Colonic mucosa (tissue), 4 donors: ENCODE data around the gene PRAMEF9. TPM values are rescaled to one million over a fixed set of nuclear protein-coding genes. Genes with fewer than 3 reads are reported as not detected.
"Not testable (repeated sequence)": the region's sequence is repeated elsewhere in the genome, so short reads cannot be mapped to it uniquely, and the experiment has no call there.

Experiments
- DNase-seq: peaks from one replicate; pipeline ENCODE4 v3.0.0-alpha.2; 2020
- H3K27ac ChIP-seq: fragments of 200-600 bp; one replicate; pipeline ENCODE4 v1.8.0; 2021
- H3K27me3 ChIP-seq: fragments of 200-600 bp; one replicate; pipeline ENCODE4 v1.8.0; 2021
- H3K36me3 ChIP-seq: fragments of 200-600 bp; one replicate; pipeline ENCODE4 v1.8.0; 2021
- H3K4me1 ChIP-seq: fragments of 200-600 bp; one replicate; pipeline ENCODE4 v1.8.0; 2021; ENCODE audit warnings: mild to moderate bottlenecking
- H3K4me3 ChIP-seq: fragments of 200-600 bp; one replicate; pipeline ENCODE4 v1.8.0; 2021
- H3K9ac ChIP-seq, 2 donors: one replicate each; pipeline ENCODE4 v1.7.0; 2013; ENCODE audit warnings: control low read depth in 2 of 2, low read depth in 2 of 2, low read length in 2 of 2
- H3K9me3 ChIP-seq: fragments of 200-600 bp; one replicate; pipeline ENCODE4 v1.8.0; 2021
- intact Hi-C: fragments of 100-400 bp; cut with DNase I; formaldehyde crosslinking; loops from one replicate; pipeline ENCODE4 v1.14.1; 2022
- total RNA-seq, 2 donors: library from RNA; stranded (reverse); fragmentation: NEBNext Ultra II Directional in 1 of 2; extraction: Animal tissue kit (Norgen Biotek cat#: 25700) in 1 of 2; gene quantifications; one replicate each; pipeline ENCODE4 v1.2.1, GENCODE V29; 2021
- TF ChIP-seq, protein P1 (sequence below): fragments of 200-600 bp; IDR thresholded peaks from one replicate; pipeline ENCODE4 v1.8.0; 2022; ENCODE audit warnings: antibody characterized with exemption, mild to moderate bottlenecking
- donor health status: healthy.
- donor health status: DM: no; HTN: no; CAD: no.
- donor health status: DM: no; HTN: no; CAD: no.

Gene PRAMEF9
- not detected for total RNA-seq

DNA sequence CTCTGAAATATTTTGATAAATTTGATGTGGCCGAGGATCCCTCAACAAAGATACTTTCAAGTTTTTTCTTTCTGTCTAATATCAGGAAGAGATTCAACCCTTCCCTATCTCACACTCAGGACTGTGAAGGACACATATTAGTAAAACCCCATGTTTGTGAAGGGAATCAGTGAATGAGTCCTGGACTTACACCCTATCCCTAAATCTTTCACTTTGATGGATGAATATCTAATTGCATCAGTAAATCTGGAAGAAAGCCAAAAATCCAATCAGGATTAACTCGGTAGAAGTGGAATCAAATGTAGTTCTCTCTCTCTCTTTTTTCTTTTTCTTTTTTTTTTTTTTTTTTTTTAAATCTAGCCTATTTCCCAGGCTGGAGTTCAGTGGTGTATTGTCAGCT lies at the start of gene PRAMEF9:
TSS of gene PRAMEF9 (plus strand) at position 301 of the 400 bp plus-strand sequence. CDS start 3,433 bp downstream, outside the sequence.
- H3K27ac ChIP-seq, DNase-seq, H3K36me3 ChIP-seq, H3K9me3 ChIP-seq, H3K27me3 ChIP-seq, intact Hi-C loops, H3K4me3 ChIP-seq, H3K4me1 ChIP-seq, H3K9ac ChIP-seq: not testable (repeated sequence)

DNA sequence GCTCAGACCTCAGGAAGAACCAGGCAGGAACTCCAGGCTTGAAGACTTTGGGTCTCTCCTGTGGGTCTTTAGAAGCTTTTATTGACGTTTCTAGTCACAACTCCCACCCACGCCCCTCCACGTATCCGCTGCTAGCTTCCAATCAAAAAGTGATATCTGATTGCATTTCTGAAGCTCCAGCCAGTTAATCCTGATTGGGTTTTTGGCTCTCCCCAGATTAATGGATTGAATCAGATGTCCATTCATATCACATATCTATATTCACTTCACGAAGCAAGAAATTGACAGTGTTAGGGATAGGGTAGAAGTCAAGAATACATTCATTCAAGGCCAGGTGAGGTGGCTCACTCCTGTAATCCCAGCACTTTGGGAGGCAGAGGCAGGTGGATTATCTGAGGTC lies 15.7 kb upstream of the PRAMEF9 start, which contains the start of gene PRAMEF26:
TSS of gene PRAMEF26 (minus strand) at position 101 of the 400 bp plus-strand sequence. CDS start 2,914 bp downstream, outside the sequence.
- H3K36me3 ChIP-seq, H3K27ac ChIP-seq, H3K4me3 ChIP-seq, DNase-seq, H3K4me1 ChIP-seq, intact Hi-C loops, H3K27me3 ChIP-seq, H3K9ac ChIP-seq, H3K9me3 ChIP-seq: not testable (repeated sequence)

DNA sequence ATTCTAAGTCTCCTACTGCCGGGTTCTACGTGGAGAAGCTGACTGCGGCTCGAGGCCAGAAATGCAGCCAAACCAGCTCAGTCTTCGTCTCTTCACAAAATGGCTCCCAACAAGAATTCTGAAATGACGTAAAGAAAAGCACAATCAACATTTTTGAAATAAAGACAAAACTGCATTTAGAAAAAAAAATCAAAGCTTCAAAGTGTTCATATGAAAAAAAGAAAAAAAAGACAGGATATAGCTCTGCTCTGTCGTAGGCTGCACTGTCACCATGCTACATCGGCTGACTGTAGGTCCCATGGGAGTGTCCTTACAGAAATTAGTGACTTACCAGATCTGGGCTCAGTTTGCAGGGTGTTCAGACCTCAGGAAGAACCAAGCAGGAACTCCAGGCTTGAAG lies 6.1 kb upstream of the PRAMEF9 start, which contains the start of gene HNRNPCL4:
TSS of gene HNRNPCL4 (minus strand) at position 101 of the 400 bp plus-strand sequence. CDS start 164 bp downstream, outside the sequence.
- H3K4me1 ChIP-seq, intact Hi-C loops, H3K36me3 ChIP-seq, H3K4me3 ChIP-seq, H3K9me3 ChIP-seq, DNase-seq, H3K9ac ChIP-seq, H3K27ac ChIP-seq, H3K27me3 ChIP-seq: not testable (repeated sequence)

DNA sequence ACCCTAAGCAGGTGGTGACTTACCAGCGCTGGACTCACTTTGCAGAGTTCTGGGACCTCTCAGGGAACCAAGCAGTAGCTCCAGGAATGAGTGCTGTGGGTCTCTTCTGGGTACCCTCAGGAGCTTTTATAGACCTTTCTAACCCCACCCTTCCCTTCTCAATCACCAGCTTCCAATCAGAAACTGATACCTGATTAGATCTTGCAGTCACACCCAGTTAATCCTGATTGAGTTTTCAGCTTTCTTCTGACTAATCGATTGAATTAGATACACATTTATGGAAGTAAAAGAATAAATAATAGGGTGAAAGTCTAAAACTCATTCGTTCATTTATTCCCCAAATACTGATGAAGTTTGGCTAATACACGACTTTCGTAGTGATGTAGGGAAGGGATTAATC lies 29.7 kb downstream of the PRAMEF9 start, which contains the start of gene PRAMEF13:
TSS of gene PRAMEF13 (minus strand) at position 101 of the 400 bp plus-strand sequence. CDS start 1,820 bp downstream, outside the sequence.
- DNase-seq, H3K27ac ChIP-seq, H3K27me3 ChIP-seq, H3K36me3 ChIP-seq, intact Hi-C loops, H3K4me3 ChIP-seq, H3K4me1 ChIP-seq, H3K9me3 ChIP-seq, H3K9ac ChIP-seq: not testable (repeated sequence)

DNA sequence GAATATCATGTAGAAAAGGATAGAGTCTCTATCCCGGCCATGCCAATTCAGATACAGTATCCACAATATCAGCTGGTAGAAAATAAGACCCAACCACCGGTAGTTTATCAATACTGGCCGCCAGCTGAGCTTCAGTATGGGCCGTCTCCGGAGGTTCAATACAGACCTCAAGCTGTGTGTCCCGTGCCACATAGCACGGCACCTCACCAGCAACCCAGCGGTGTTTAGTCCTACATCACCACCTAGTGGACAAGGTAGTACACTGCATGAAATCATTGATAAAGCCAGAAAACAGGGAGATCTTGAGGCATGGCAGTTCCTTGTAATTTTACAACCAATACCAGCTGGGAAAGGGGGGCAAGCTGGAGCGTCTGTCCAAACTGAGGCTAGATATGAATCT lies 37.1 kb downstream of the PRAMEF9 start:
- intact Hi-C loops, H3K4me1 ChIP-seq, H3K27ac ChIP-seq, H3K9ac ChIP-seq, H3K36me3 ChIP-seq, H3K9me3 ChIP-seq, H3K27me3 ChIP-seq, H3K4me3 ChIP-seq, DNase-seq: not testable (repeated sequence)

DNA sequence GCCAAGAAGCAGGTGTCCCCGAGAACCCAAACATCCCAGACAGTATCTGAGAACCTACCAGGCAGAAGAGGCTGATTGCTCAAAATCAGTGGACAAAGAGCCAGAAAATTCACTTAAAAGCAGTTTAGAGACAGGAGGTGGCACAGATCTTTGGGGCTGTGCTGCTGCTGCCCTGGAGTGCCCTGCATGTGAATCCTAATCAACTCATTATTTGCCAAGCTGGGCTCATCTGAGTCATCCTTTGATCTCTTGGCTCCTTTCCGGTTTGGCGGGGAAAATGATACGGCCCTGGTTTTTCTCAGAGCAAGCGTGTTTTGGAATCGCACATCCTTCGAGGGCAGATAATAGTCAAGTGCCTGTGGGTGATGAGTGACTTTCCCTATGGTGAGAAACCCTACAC lies 45.0 kb downstream of the PRAMEF9 start:
- intact Hi-C loops, H3K9ac ChIP-seq, H3K4me3 ChIP-seq, H3K4me1 ChIP-seq, H3K9me3 ChIP-seq, H3K27me3 ChIP-seq, H3K36me3 ChIP-seq, H3K27ac ChIP-seq, DNase-seq: not testable (repeated sequence)

DNA sequence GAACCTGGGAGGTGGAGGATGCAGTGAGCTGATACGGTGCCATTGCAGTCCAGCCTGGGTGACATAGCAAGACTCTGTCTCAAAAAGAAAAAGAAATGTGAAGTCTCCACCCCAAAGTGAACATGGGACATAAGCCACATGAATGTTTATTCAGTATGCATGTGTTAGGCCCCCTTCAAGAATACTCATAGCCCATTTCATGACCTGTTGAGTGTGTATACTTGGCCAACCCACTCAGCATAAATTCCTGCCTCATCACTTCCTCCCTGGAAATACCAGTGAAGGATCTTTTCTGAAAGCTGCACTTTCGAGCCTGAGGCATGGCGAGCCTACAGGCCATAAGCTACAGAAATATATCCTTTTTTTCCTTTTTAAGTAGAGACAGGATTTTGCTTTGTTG lies 47.6 kb downstream of the PRAMEF9 start:
- H3K4me1 ChIP-seq, H3K9ac ChIP-seq, H3K9me3 ChIP-seq, intact Hi-C loops, DNase-seq, H3K36me3 ChIP-seq, H3K27ac ChIP-seq, H3K27me3 ChIP-seq, H3K4me3 ChIP-seq: not testable (repeated sequence)

DNA sequence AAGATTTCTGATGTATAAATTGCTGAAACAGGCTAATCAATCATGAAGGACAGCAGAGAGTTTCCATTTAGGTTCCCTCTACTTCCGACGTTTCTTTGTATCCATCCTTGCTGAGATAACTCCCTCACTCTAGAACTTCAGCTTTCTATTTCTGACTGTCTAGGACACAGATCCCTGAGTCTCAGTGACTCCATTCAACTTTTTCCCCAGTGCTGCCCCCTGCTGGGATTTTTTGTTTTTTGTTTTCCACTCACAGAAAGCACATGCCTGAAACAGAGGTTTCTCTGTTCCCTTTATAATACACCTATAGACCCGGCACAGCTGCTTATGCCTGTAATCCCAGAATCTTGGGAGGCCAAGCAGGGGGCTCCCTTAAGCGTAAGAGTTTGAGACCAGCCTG lies 51.1 kb downstream of the PRAMEF9 start:
- DNase-seq, intact Hi-C loops, H3K4me3 ChIP-seq, H3K9ac ChIP-seq, H3K9me3 ChIP-seq, H3K4me1 ChIP-seq, H3K27me3 ChIP-seq, H3K27ac ChIP-seq, H3K36me3 ChIP-seq: not testable (repeated sequence)

DNA sequence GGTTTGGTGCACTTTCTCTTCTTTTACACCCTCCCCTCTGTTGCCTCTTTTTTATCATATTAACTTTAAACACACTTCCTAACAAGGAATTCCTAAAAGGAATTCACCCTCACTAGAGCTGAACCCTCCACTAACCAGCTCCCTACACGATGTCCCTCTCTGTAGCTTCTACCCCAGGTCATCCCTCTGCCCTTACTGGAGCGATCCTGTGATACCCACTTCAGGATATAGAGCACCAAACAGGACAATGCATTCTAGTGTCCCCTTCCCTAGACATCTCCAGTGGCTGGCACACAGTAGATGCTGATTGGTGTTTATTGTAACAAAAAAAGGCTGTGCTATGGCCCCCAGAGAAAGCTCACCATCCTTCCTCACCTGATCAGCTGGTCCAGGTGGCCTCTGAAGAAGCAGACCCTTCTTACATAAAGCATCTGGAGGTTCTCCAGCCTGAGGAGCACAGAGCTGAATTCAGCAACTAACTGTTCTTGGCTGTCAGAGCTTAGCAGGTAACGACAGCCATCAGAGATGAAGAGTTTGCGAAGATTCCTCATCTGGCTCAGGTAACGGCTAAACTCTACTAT lies 52.9 kb downstream of the PRAMEF9 start:
- Histone ChIP-seq H3K4me3 (no peak overlapping the region), H3K27me3 (no peaks in the 10 kb centered on the region), H3K27ac (no peak overlapping the region), H3K4me1 (no peaks in the 10 kb centered on the region), H3K36me3 (no peaks in the 10 kb centered on the region), H3K9me3 (no peaks in the 10 kb centered on the region), H3K9ac (no peak overlapping the region)
- DNase-seq: no peak
- TF ChIP-seq, protein P1, sequence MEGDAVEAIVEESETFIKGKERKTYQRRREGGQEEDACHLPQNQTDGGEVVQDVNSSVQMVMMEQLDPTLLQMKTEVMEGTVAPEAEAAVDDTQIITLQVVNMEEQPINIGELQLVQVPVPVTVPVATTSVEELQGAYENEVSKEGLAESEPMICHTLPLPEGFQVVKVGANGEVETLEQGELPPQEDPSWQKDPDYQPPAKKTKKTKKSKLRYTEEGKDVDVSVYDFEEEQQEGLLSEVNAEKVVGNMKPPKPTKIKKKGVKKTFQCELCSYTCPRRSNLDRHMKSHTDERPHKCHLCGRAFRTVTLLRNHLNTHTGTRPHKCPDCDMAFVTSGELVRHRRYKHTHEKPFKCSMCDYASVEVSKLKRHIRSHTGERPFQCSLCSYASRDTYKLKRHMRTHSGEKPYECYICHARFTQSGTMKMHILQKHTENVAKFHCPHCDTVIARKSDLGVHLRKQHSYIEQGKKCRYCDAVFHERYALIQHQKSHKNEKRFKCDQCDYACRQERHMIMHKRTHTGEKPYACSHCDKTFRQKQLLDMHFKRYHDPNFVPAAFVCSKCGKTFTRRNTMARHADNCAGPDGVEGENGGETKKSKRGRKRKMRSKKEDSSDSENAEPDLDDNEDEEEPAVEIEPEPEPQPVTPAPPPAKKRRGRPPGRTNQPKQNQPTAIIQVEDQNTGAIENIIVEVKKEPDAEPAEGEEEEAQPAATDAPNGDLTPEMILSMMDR: no peak
- intact Hi-C loops: no loop called here

DNA sequence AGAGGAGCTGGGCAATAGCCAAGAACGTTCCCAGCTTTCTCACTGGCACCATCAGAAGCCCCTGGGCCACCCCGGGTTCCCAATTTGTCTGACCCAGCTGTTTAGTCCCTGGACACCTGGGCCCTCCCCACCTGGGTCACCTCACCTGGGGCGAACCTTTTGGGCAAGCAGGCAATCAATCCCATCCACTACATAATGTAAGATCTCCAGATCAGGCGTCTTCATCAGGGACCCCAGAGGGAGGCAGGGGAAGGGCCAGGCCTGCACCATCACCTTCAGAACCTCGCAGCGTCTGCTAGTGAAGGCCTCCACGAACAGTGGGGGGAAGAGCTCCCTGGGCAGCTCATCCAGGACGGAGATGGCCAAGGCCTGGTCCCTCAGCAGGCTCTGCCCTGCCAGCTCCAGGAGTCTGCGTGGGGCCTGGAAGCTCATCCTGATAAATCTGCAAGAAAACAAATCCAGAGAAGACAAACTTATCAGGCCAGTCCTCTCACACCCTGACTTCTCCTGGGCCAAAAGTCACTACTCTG lies 54.1 kb downstream of the PRAMEF9 start, which contains the start of gene PRAMEF18:
TSS of gene PRAMEF18 (minus strand) at position 480 of the 530 bp plus-strand sequence. CDS start at position 432, 48 bp downstream.
- H3K27ac ChIP-seq, H3K36me3 ChIP-seq, H3K9ac ChIP-seq, H3K9me3 ChIP-seq, H3K4me3 ChIP-seq, H3K4me1 ChIP-seq, H3K27me3 ChIP-seq, intact Hi-C loops, DNase-seq: not testable (repeated sequence)

DNA sequence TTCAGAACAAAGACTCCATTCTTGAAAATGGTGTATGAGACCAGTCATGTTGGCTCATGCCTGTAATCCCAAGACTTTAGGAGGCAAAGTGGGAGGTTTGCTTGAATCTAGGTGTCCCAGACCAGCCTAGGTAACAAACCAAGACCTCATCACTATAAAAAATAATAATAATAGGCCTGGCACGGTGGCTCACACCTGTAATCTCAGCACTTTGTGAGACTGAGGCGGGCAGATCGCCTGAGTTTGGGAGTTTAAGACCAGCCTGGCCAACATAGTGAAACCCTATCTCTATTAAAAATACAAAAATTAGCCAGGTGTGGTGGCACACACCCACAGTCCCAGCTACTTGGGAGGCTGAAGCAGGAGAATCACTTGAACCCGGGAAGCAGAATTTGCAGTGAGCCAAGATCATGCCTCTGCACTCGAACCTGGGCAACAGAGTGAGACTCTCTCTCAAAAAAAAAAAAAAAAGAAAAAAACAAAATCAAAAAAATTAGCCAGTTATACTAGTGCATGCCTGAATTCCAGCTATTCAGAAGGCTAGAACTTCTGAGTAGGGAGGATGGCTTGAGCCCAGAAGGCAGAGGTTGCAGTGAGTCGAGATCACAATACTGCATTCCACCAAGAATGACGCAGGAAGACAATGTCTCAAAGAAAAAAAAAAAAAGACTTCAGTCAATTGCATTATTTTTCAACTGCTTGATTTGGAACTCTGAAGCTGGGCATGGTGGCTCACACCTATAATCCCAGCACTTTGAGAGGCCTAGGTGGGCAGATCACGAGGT lies 55.8 kb downstream of the PRAMEF9 start:
- H3K9me3 ChIP-seq, H3K4me1 ChIP-seq, H3K36me3 ChIP-seq, DNase-seq, H3K4me3 ChIP-seq, H3K27me3 ChIP-seq, intact Hi-C loops, H3K9ac ChIP-seq, H3K27ac ChIP-seq: not testable (repeated sequence)
